Skeletal muscle cell (primary cell): ENCODE results near the gene SLC25A45.

Experiments
- DNase-seq: peaks from one replicate; pipeline ENCODE4 v3.0.0-alpha.2; 2010; ENCODE audit warnings: low read depth
- H3K4me3 ChIP-seq: 2 replicates; pipeline ENCODE4 v1.5.1; 2011; ENCODE audit warnings: low read depth, mild to moderate bottlenecking, control low read depth, low read length, moderate library complexity

The SLC25A45 gene

GRCh38 chr11:65410936-65411680 is 28.7 kb upstream of the SLC25A45 start:
- H3K4me3 ChIP-seq: no peak overlapping the region
- no peak for DNase-seq

- DNase-seq: no peak
- H3K4me3 ChIP-seq: no peak overlapping the region
Observed at GRCh38 chr11:65404638-65405339, 22.3 kb upstream of the SLC25A45 start.

- no peak overlapping the region for H3K4me3 ChIP-seq
- DNase-seq: no peak
Observed at GRCh38 chr11:65404210-65404609, 21.8 kb upstream of the SLC25A45 start.

- H3K4me3 ChIP-seq: no peak overlapping the region
- no peak for DNase-seq
Observed at GRCh38 chr11:65403607-65404121, 21.2 kb upstream of the SLC25A45 start.

GRCh38 chr11:65402790-65403189 is 20.3 kb upstream of the SLC25A45 start:
- H3K4me3 ChIP-seq: no peak overlapping the region
- no peak for DNase-seq

- H3K4me3 ChIP-seq: no peak overlapping the region
- DNase-seq: no peak
Observed at GRCh38 chr11:65401803-65402248, 19.4 kb upstream of the SLC25A45 start.

- no peak overlapping the region for H3K4me3 ChIP-seq
- no peak for DNase-seq
Observed at GRCh38 chr11:65401073-65401802, 18.8 kb upstream of the SLC25A45 start.

GRCh38 chr11:65400307-65401072 is 18.0 kb upstream of the SLC25A45 start:
- no peak for DNase-seq
- H3K4me3 ChIP-seq: no peak overlapping the region

GRCh38 chr11:65399845-65400244 is 17.4 kb upstream of the SLC25A45 start:
- no peak overlapping the region for H3K4me3 ChIP-seq
- DNase-seq: no peak

GRCh38 chr11:65399249-65399648 is 16.8 kb upstream of the SLC25A45 start:
- no peak overlapping the region for H3K4me3 ChIP-seq
- DNase-seq: no peak

GRCh38 chr11:65398362-65398910 is 16.0 kb upstream of the SLC25A45 start:
- DNase-seq: no peak
- no peak overlapping the region for H3K4me3 ChIP-seq

GRCh38 chr11:65396769-65397745 is 14.6 kb upstream of the SLC25A45 start:
- no peak overlapping the region for H3K4me3 ChIP-seq
- no peak for DNase-seq

GRCh38 chr11:65395961-65396530 is 13.6 kb upstream of the SLC25A45 start:
- H3K4me3 ChIP-seq: no peak overlapping the region
- no peak for DNase-seq

- no peak for DNase-seq
- H3K4me3 ChIP-seq: no peak overlapping the region
Observed at GRCh38 chr11:65394125-65394536, 11.7 kb upstream of the SLC25A45 start.

GRCh38 chr11:65393513-65394079 is 11.2 kb upstream of the SLC25A45 start:
- no peak overlapping the region for H3K4me3 ChIP-seq
- no peak for DNase-seq

GRCh38 chr11:65392899-65393298 is 10.5 kb upstream of the SLC25A45 start:
- no peak overlapping the region for H3K4me3 ChIP-seq
- no peak for DNase-seq

GRCh38 chr11:65392186-65392829 is 9.9 kb upstream of the SLC25A45 start:
- no peak for DNase-seq
- H3K4me3 ChIP-seq: no peak overlapping the region
